Tibial nerve (tissue), 4 donors: ENCODE results near the gene DDX25. TPM values are rescaled to one million over a fixed set of nuclear protein-coding genes. Genes with fewer than 3 reads are reported as not detected.

Source experiments
- DNase-seq, 2 donors: peaks; one replicate each; pipeline ENCODE4 v3.0.0-alpha.2; 2019; ENCODE audit warnings: low spot score in 2 of 2
- H3K27ac ChIP-seq, 4 donors: fragments of 200-600 bp; sonication (generic) in 3 of 4; one replicate each; pipeline ENCODE4 v1.5.1; 2017 to 2019; ENCODE audit warnings: mild to moderate bottlenecking in 1 of 4
- H3K27me3 ChIP-seq, 2 donors: fragments of 200-600 bp; sonication (generic) in 1 of 2; one replicate each; pipeline versions ENCODE4 v1.5.1 to v1.6.0; 2017 to 2019
- H3K36me3 ChIP-seq, 3 donors: fragments of 200-600 bp; sonication (generic); one replicate each; pipeline ENCODE4 v1.5.1; 2018 to 2019
- H3K4me1 ChIP-seq, 4 donors: fragments of 200-600 bp; sonication (generic) in 3 of 4; one replicate each; pipeline ENCODE4 v1.5.1; 2017 to 2019
- H3K4me3 ChIP-seq, 4 donors: fragments of 200-600 bp; sonication (generic) in 3 of 4; one replicate each; pipeline ENCODE4 v1.5.1; 2017 to 2019; ENCODE audit warnings: mild to moderate bottlenecking in 1 of 4, moderate library complexity in 1 of 4
- H3K9me3 ChIP-seq, 4 donors: fragments of 200-600 bp; sonication (generic) in 3 of 4; one replicate each; pipeline ENCODE4 v1.5.1; 2017 to 2019
- EP300 ChIP-seq, 2 donors: sonication (generic); formaldehyde crosslinking; IDR thresholded peaks; one replicate each; pipeline ENCODE4 v1.6.1; 2017; ENCODE audit warnings: antibody characterized with exemption in 2 of 2, mild to moderate bottlenecking in 1 of 2
- POLR2A ChIP-seq, 2 donors: fragments of 450-650 bp; IDR thresholded peaks; one replicate each; pipeline ENCODE4 v1.6.1; 2017; ENCODE audit warnings: antibody characterized with exemption in 2 of 2, mild to moderate bottlenecking in 2 of 2, moderate library complexity in 2 of 2
- WGBS, 2 donors: methylation state at CpG; one replicate each; pipeline ENCODE4 v1.1.5; 2018; 5-methylcytosine and 5-hydroxymethylcytosine counted together
- total RNA-seq, 4 donors: library from RNA; depleted of rRNA; stranded (reverse); fragments of >200 nt; gene quantifications; one replicate each; pipeline ENCODE4 v1.1.0, GENCODE V29; 2016
- TF ChIP-seq, protein P1 (sequence below), 5 experiments: fragments of 200-600 bp in 3 of 5; fragments of 450-650 bp in 2 of 5; sonication (generic) in 3 of 5; IDR thresholded peaks; one replicate each; pipeline ENCODE4 v1.5.1; 2016 to 2019; ENCODE audit warnings: antibody characterized with exemption in 5 of 5, mild to moderate bottlenecking in 3 of 5, moderate library complexity in 2 of 5

Gene DDX25
- total RNA-seq, 4 donors from 2014 or later = 0.30 TPM; not detected in 3

DNA sequence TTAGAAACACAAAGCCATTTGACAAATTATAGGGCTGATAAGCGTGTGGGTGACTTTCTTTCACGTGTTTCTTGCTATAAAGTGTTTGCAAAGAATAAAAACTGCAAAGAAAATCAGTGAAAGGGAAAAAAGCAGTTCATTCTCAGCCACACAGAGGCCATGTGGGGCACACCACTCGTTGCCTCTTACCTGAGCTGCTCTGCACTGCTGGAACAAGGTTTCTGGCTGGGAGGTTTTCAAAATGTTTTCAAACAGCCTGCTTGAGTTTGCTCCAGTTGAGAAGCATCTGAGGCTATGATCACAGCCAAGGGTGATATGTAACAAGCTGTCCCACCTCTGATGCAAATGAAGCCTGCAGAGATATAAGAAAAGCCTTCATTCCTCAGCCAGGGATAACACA lies 26.8 kb downstream of the DDX25 start:
- Histone ChIP-seq H3K4me3 (no peak overlapping the region), H3K27me3 (no peaks in the 10 kb centered on the region), H3K27ac (no peak overlapping the region), H3K4me1 (no peaks in the 10 kb centered on the region), H3K9me3 (no peaks in the 10 kb centered on the region), H3K36me3 (no peaks in the 10 kb centered on the region)
- no peak for DNase-seq
- TF ChIP-seq POLR2A (IDR thresholded peaks at IDR 0.05) (no peak), EP300 (IDR thresholded peaks at IDR 0.05) (no peak)
- TF ChIP-seq, protein P1, sequence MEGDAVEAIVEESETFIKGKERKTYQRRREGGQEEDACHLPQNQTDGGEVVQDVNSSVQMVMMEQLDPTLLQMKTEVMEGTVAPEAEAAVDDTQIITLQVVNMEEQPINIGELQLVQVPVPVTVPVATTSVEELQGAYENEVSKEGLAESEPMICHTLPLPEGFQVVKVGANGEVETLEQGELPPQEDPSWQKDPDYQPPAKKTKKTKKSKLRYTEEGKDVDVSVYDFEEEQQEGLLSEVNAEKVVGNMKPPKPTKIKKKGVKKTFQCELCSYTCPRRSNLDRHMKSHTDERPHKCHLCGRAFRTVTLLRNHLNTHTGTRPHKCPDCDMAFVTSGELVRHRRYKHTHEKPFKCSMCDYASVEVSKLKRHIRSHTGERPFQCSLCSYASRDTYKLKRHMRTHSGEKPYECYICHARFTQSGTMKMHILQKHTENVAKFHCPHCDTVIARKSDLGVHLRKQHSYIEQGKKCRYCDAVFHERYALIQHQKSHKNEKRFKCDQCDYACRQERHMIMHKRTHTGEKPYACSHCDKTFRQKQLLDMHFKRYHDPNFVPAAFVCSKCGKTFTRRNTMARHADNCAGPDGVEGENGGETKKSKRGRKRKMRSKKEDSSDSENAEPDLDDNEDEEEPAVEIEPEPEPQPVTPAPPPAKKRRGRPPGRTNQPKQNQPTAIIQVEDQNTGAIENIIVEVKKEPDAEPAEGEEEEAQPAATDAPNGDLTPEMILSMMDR (IDR thresholded peaks at IDR 0.05) = no peak
- 78 to 84% methylated on average over 3 of the region's 3 CpGs for WGBS, 2 donors

DNA sequence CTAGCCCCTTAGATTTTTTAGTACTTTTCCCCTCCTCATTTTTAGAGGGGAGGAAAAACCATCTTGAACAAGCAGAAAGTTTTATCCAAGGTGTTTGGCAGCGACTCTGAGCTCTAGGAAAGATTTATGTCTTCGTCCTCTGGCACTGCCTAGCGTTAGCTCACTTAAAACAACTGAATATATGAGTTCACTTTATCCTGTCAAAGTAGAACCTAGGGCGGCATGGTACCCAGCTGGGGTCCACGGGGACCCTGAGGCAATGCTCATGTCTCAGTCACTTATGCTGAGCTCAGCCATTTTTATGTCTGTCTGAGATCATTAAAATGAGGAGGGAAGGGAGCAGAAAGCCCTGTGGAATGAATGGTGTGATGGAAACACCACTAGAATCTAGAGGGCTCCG lies 27.4 kb downstream of the DDX25 start:
- no peak for DNase-seq
- no peaks in the 10 kb centered on the region for H3K27me3 ChIP-seq
- H3K9me3 ChIP-seq = no peaks in the 10 kb centered on the region
- H3K36me3 ChIP-seq = no peaks in the 10 kb centered on the region
- 72 to 80% methylated on average over 6 of the region's 6 CpGs for WGBS, 2 donors
- H3K4me1 ChIP-seq = no peaks in the 10 kb centered on the region
- no peak overlapping the region for H3K27ac ChIP-seq
- TF ChIP-seq EP300 (IDR thresholded peaks at IDR 0.05) = no peak
- TF ChIP-seq, protein P1 (IDR thresholded peaks at IDR 0.05) = no peak
- TF ChIP-seq POLR2A (IDR thresholded peaks at IDR 0.05) = no peak
- no peak overlapping the region for H3K4me3 ChIP-seq

DNA sequence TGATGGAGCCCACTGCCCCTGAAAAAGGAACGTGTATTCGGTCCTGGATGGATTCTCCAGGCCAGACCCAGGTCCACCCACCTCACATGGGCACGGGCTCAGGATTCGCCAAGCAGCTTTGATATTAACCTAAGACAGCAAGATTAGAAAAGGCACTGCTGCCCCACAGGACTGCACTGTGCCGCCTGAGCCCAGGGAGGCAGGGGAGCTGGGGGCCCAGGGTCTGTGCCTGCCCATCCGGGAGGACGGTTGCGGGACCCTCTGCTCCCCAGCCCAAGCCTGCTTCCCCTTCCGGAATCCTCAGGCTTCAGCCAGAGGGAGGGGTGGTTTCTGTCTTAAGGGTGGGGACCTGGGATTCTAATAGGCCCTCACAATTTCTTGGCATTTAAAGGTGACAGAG lies 28.0 kb downstream of the DDX25 start:
- no peak overlapping the region for H3K27ac ChIP-seq
- H3K36me3 ChIP-seq = no peaks in the 10 kb centered on the region
- TF ChIP-seq POLR2A (IDR thresholded peaks at IDR 0.05) = no peak
- TF ChIP-seq, protein P1 (IDR thresholded peaks at IDR 0.05) = no peak
- H3K27me3 ChIP-seq = no peaks in the 10 kb centered on the region
- no peak overlapping the region for H3K4me3 ChIP-seq
- no peak for DNase-seq
- 83 to 93% methylated on average over 8 to 9 of the region's 9 CpGs for WGBS, 2 donors
- H3K9me3 ChIP-seq = no peaks in the 10 kb centered on the region
- no peaks in the 10 kb centered on the region for H3K4me1 ChIP-seq

DNA sequence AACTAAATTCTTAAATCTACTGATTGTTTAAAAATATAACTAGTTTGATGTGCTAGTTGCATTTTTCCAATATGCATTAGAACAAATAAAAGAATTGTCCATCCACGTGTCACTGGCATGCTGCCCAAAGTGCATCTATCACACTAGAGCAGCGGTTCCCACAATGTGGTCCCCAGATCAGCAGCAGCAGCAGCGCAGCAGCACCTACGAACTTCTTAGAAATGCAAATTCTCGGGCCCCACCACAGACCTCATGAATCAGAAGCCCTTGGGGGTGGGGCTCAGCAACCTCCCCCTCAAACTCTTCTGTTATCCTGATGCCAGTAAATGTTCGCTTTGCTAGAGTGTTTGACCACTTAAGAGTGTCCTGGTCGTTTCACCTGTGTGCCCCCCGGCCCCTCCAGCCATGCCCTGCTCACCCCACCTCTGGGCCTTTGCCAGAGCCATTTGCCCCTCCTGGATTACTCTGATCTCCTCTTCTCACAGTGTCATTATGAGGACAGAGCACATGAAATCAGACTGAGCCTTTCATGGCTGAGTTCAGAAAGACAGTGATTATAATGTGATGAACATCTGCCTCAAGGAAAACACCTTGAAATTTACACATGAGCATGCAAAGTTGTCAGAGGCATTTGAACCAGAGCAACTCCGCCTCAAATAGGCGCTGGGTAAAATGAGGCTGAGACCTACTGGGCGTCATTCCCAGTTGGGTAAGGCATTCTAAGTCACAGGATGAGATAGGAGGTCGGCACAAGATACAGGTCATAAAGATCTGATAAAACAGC lies 28.9 kb downstream of the DDX25 start:
- TF ChIP-seq EP300 (IDR thresholded peaks at IDR 0.05) (no peak), POLR2A (IDR thresholded peaks at IDR 0.05) (no peak)
- TF ChIP-seq, protein P1 (IDR thresholded peaks at IDR 0.05) = no peak
- no peak overlapping the region for H3K27ac ChIP-seq
- no peak for DNase-seq
- H3K36me3 ChIP-seq = no peaks in the 10 kb centered on the region
- no peak overlapping the region for H3K4me3 ChIP-seq
- H3K9me3 ChIP-seq = no peaks in the 10 kb centered on the region
- no peaks in the 10 kb centered on the region for H3K27me3 ChIP-seq
- no peaks in the 10 kb centered on the region for H3K4me1 ChIP-seq
- 66 to 74% methylated on average over 12 of the region's 12 CpGs for WGBS, 2 donors

DNA sequence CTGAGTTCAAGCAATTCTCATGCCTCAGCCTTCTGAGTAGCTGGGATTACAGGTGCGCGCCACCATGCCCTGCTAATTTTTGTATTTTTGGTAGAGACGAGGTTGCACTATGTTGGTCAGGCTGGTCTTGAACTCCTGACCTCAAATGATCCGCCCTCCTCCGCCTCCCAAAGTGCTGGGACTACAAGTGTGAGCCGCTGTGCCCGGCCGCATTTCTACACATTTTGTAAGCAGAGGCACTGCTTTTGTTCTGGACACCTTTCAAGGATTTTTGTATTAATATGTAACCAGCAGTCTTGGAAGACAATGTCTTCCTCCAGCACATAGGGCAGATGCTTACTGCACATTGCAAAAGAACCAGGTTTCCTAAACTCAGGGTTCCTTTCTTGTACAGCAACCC lies 30.2 kb downstream of the DDX25 start:
- 95 to 97% methylated on average over 8 of the region's 8 CpGs for WGBS, 2 donors

More for the DNA sequence above, 30.2 kb downstream of the DDX25 start:
- DNase-seq = no peak
- TF ChIP-seq POLR2A (IDR thresholded peaks at IDR 0.05) (no peak), EP300 (IDR thresholded peaks at IDR 0.05) (no peak)
- TF ChIP-seq, protein P1 (IDR thresholded peaks at IDR 0.05) = no peak
- no peak overlapping the region for H3K4me3 ChIP-seq
- no peaks in the 10 kb centered on the region for H3K36me3 ChIP-seq
- H3K27ac ChIP-seq = no peak overlapping the region
- H3K9me3 ChIP-seq = no peaks in the 10 kb centered on the region
- no peaks in the 10 kb centered on the region for H3K4me1 ChIP-seq
- H3K27me3 ChIP-seq = no peaks in the 10 kb centered on the region
